Measurements from ENCODE around the gene PRKCB. TPM values are rescaled to one million over a fixed set of nuclear protein-coding genes. Genes with fewer than 3 reads are reported as not detected.

PRKCB gene
- polyA plus RNA-seq, 3 donors = 57.4 to 87.4 (median 75.5) TPM

DNA sequence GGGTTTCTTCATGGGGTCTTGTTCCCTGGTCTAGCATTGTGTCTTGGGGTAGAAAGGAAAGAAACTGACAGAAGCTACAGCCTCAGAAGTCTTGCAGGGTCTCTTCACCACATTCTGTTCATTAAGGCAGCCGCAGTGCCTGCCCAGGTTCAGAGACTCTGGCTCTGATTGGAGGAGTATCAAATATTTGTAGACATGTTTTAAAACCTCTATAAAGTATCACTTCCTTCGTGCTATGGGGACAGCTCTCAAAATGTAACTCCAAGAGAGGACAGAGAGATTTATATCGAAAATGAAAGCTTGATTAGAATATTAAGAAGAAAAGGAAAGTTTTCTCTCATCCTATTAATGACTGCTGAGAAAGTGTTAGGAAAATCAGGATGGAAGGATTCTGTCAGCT is 313.3 kb downstream of the PRKCB start:
- peaks cover 2% of the 10 kb centered on the region for H3K4me1 Mint-ChIP-seq
- Histone ChIP-seq H3K36me3 (replicated peaks in 1 of 2; ENCODE audit: control insufficient read depth in 1 of 2, insufficient read depth in 2 of 2, low read length in 2 of 2) (peaks cover 34 to 97% of the 10 kb centered on the region in 2 donors), H3K27ac (ENCODE audit: low read depth in 1 of 2, low read length in 2 of 2) (no peak overlapping the region), H3K4me1 (ENCODE audit: control insufficient read depth in 1 of 2, insufficient read depth in 2 of 2, low read length in 2 of 2) (no peaks in the 10 kb centered on the region), H4K20me1 (ENCODE audit: insufficient read depth, low read length) (peaks cover 95% of the 10 kb centered on the region), H3K4me3 (replicated peaks in 1 of 3; ENCODE audit: low read depth in 2 of 3, low read length in 3 of 3) (no peak overlapping the region), H3K27me3 (ENCODE audit: control insufficient read depth in 2 of 2, insufficient read depth in 2 of 2, low read length in 2 of 2) (no peaks in the 10 kb centered on the region), H3K79me2 (ENCODE audit: insufficient read depth, low read length) (no peaks in the 10 kb centered on the region), H3K9ac (ENCODE audit: insufficient read depth, low read length, poor library complexity, severe bottlenecking) (no peak overlapping the region), H3K4me2 (replicated peaks; ENCODE audit: extremely low read depth, low read length, poor library complexity, severe bottlenecking) (no peak overlapping the region), H2AFZ (ENCODE audit: insufficient read depth, low read depth, low read length, poor library complexity, severe bottlenecking) (no peak overlapping the region), H3K9me3 (replicated peaks in 1 of 2; ENCODE audit: control insufficient read depth in 1 of 2, insufficient read depth in 1 of 2, low read length in 2 of 2) (no peaks in the 10 kb centered on the region)
- no CpG with 5 or more reads among the region's 3 CpGs for WGBS (ENCODE audit: insufficient coverage)
- H3K27ac Mint-ChIP-seq = peak overlapping the region in 1 of 7 donors; percentile 60
- H3K9me3 Mint-ChIP-seq = peaks cover 0 to 2% (median 0%) of the 10 kb centered on the region in 7 donors
- no peak for DNase-seq
- intact Hi-C loops (cut with micrococcal nuclease) = no loop called here
- H3K36me3 Mint-ChIP-seq = peaks cover 65 to 76% of the 10 kb centered on the region in 2 donors
- no peak overlapping the region for H3K4me3 Mint-ChIP-seq
- H3K27me3 Mint-ChIP-seq (ENCODE audit: low read depth in 3 of 3) = peaks cover 0 to 2% (median 0%) of the 10 kb centered on the region in 3 donors
- TF ChIP-seq, protein P1, sequence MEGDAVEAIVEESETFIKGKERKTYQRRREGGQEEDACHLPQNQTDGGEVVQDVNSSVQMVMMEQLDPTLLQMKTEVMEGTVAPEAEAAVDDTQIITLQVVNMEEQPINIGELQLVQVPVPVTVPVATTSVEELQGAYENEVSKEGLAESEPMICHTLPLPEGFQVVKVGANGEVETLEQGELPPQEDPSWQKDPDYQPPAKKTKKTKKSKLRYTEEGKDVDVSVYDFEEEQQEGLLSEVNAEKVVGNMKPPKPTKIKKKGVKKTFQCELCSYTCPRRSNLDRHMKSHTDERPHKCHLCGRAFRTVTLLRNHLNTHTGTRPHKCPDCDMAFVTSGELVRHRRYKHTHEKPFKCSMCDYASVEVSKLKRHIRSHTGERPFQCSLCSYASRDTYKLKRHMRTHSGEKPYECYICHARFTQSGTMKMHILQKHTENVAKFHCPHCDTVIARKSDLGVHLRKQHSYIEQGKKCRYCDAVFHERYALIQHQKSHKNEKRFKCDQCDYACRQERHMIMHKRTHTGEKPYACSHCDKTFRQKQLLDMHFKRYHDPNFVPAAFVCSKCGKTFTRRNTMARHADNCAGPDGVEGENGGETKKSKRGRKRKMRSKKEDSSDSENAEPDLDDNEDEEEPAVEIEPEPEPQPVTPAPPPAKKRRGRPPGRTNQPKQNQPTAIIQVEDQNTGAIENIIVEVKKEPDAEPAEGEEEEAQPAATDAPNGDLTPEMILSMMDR (IDR thresholded peaks at IDR 0.05) = no peak

DNA sequence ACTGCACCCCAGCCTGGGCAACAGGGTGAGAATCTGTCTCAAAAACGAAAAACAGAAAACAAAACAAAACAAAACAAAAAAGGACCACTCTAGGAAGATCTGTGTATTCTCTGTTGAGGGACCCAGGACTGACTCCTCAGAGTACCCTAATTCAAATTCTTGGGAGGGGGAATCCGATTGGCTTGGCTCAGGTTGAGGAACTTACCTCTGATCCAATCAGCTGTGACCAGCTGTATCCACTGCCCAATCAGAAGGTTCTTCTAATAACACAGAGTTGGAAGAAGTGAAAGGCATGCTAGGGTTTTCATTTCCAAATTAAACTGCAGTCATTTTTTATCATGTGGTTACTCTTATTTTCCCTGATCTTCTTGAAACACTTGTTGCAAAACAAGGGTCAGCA is 314.5 kb downstream of the PRKCB start:
- TF ChIP-seq, protein P1 (IDR thresholded peaks at IDR 0.05) = no peak
- no peaks in the 10 kb centered on the region for H3K79me2 ChIP-seq (ENCODE audit: insufficient read depth, low read length)
- Mint-ChIP-seq H3K27me3 (ENCODE audit: low read depth in 3 of 3) (peaks cover 0 to 1% (median 0%) of the 10 kb centered on the region in 3 donors), H3K4me3 (no peak overlapping the region), H3K27ac (no peak overlapping the region), H3K4me1 (peaks cover 2% of the 10 kb centered on the region), H3K9me3 (peaks cover 0 to 2% (median 0%) of the 10 kb centered on the region in 7 donors), H3K36me3 (peaks cover 66 to 76% of the 10 kb centered on the region in 2 donors)
- H3K27me3 ChIP-seq (ENCODE audit: control insufficient read depth in 2 of 2, insufficient read depth in 2 of 2, low read length in 2 of 2) = no peaks in the 10 kb centered on the region
- H3K4me2 ChIP-seq (replicated peaks; ENCODE audit: extremely low read depth, low read length, poor library complexity, severe bottlenecking) = no peak overlapping the region
- no CpG with 5 or more reads among the region's 2 CpGs for WGBS (ENCODE audit: insufficient coverage)
- H3K9ac ChIP-seq (ENCODE audit: insufficient read depth, low read length, poor library complexity, severe bottlenecking) = no peak overlapping the region
- no peaks in the 10 kb centered on the region for H3K9me3 ChIP-seq (replicated peaks in 1 of 2; ENCODE audit: control insufficient read depth in 1 of 2, insufficient read depth in 1 of 2, low read length in 2 of 2)
- no peak overlapping the region for H2AFZ ChIP-seq (ENCODE audit: insufficient read depth, low read depth, low read length, poor library complexity, severe bottlenecking)
- no peak overlapping the region for H3K27ac ChIP-seq (ENCODE audit: low read depth in 1 of 2, low read length in 2 of 2)
- peak in 1 of 3 donors; percentile 5 for DNase-seq
- intact Hi-C loops (cut with micrococcal nuclease) = no loop called here
- peaks cover 37 to 97% of the 10 kb centered on the region in 2 donors for H3K36me3 ChIP-seq (replicated peaks in 1 of 2; ENCODE audit: control insufficient read depth in 1 of 2, insufficient read depth in 2 of 2, low read length in 2 of 2)
- no peak overlapping the region for H3K4me3 ChIP-seq (replicated peaks in 1 of 3; ENCODE audit: low read depth in 2 of 3, low read length in 3 of 3)
- peaks cover 90% of the 10 kb centered on the region for H4K20me1 ChIP-seq (ENCODE audit: insufficient read depth, low read length)
- no peaks in the 10 kb centered on the region for H3K4me1 ChIP-seq (ENCODE audit: control insufficient read depth in 1 of 2, insufficient read depth in 2 of 2, low read length in 2 of 2)

Measured in CD14-positive monocyte (primary cell).